Measurements from ENCODE around the gene PPM1N.

DNA sequence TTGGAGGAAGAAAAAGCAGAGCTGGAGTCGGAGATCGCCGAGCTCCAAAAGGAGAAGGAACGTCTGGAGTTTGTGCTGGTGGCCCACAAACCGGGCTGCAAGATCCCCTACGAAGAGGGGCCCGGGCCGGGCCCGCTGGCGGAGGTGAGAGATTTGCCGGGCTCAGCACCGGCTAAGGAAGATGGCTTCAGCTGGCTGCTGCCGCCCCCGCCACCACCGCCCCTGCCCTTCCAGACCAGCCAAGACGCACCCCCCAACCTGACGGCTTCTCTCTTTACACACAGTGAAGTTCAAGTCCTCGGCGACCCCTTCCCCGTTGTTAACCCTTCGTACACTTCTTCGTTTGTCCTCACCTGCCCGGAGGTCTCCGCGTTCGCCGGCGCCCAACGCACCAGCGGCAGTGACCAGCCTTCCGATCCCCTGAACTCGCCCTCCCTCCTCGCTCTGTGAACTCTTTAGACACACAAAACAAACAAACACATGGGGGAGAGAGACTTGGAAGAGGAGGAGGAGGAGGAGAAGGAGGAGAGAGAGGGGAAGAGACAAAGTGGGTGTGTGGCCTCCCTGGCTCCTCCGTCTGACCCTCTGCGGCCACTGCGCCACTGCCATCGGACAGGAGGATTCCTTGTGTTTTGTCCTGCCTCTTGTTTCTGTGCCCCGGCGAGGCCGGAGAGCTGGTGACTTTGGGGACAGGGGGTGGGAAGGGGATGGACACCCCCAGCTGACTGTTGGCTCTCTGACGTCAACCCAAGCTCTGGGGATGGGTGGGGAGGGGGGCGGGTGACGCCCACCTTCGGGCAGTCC, 25.5 kb upstream of the PPM1N start:
- no peak for TF ChIP-seq EZH2 (IDR thresholded peaks at IDR 0.05; ENCODE audit: borderline replicate concordance, low read length)
- TF ChIP-seq, protein P1, sequence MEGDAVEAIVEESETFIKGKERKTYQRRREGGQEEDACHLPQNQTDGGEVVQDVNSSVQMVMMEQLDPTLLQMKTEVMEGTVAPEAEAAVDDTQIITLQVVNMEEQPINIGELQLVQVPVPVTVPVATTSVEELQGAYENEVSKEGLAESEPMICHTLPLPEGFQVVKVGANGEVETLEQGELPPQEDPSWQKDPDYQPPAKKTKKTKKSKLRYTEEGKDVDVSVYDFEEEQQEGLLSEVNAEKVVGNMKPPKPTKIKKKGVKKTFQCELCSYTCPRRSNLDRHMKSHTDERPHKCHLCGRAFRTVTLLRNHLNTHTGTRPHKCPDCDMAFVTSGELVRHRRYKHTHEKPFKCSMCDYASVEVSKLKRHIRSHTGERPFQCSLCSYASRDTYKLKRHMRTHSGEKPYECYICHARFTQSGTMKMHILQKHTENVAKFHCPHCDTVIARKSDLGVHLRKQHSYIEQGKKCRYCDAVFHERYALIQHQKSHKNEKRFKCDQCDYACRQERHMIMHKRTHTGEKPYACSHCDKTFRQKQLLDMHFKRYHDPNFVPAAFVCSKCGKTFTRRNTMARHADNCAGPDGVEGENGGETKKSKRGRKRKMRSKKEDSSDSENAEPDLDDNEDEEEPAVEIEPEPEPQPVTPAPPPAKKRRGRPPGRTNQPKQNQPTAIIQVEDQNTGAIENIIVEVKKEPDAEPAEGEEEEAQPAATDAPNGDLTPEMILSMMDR (conservative IDR thresholded peaks at IDR 0.05 in 1 of 2, IDR thresholded peaks at IDR 0.05 in 1 of 2; ENCODE audit: extremely low read depth in 1 of 2, insufficient read depth in 1 of 2, low read depth in 1 of 2, low read length in 2 of 2) = no peak

All from mammary epithelial cell (primary cell).